Calu3 (cell line): ENCODE data around the gene EDNRB. TPM values are rescaled to one million over a fixed set of nuclear protein-coding genes. Genes with fewer than 3 reads are reported as not detected.

Source experiments
- BruUV-seq: library from RNA; stranded (reverse); fragments of 400-500 nt; replicated peaks from 2 replicates; lab custom pipeline; 2021; lab: Mats Ljungman, UMichigan
- CTCF ChIA-PET: fragments of 300-600 bp; sonication (Branson Sonifier 250); formaldehyde crosslinking; loops from one replicate; lab custom pipeline; 2022; ENCODE audit warnings: antibody characterized with exemption; lab: Charles Lee
- DNase-seq: peaks from one replicate; pipeline ENCODE4 v3.0.0; 2022
- H3K27ac Mint-ChIP-seq: one replicate; pipeline ENCODE4 v1.8.0; 2022; ENCODE audit warnings: mixed read lengths; ENCODE audit not compliant: unreplicated experiment
- H3K27me3 Mint-ChIP-seq: one replicate; pipeline ENCODE4 v1.8.0; 2022; ENCODE audit warnings: mixed read lengths; ENCODE audit not compliant: unreplicated experiment
- H3K36me3 Mint-ChIP-seq: one replicate; pipeline ENCODE4 v1.8.0; 2022; ENCODE audit warnings: mild to moderate bottlenecking, moderate library complexity, mixed read lengths; ENCODE audit not compliant: insufficient read depth, unreplicated experiment
- H3K4me1 Mint-ChIP-seq: one replicate; pipeline ENCODE4 v1.8.0; 2022; ENCODE audit warnings: mild to moderate bottlenecking, low read depth, mixed read lengths; ENCODE audit not compliant: unreplicated experiment
- H3K4me3 Mint-ChIP-seq: one replicate; pipeline ENCODE4 v1.8.0; 2022; ENCODE audit warnings: mild to moderate bottlenecking, low read depth, moderate library complexity, mixed read lengths; ENCODE audit not compliant: unreplicated experiment
- H3K9me3 Mint-ChIP-seq: one replicate; pipeline ENCODE4 v1.8.0; 2022; ENCODE audit warnings: low read depth, mixed read lengths; ENCODE audit not compliant: unreplicated experiment
- CTCF ChIP-seq: fragments of 200-600 bp; IDR thresholded peaks from one replicate; pipeline ENCODE4 v1.8.0; 2022; ENCODE audit warnings: antibody characterized with exemption; ENCODE audit not compliant: unreplicated experiment
- intact Hi-C: fragments of 100-400 bp; cut with micrococcal nuclease; formaldehyde crosslinking; loops from one replicate; pipeline ENCODE4 v1.10.0; 2022; ENCODE audit not compliant: unreplicated experiment
- total RNA-seq: library from RNA; stranded (reverse); gene quantifications from 2 replicates; pipeline ENCODE4 v1.2.3, GENCODE V29; 2022

Gene EDNRB
- total RNA-seq, 1 experiment from 2014 or later, result not detected

- H3K4me3 Mint-ChIP-seq, result no peak overlapping the region
- DNase-seq, result no peak
- H3K27me3 Mint-ChIP-seq, result no peaks in the 10 kb centered on the region
- H3K4me1 Mint-ChIP-seq, result no peaks in the 10 kb centered on the region
- H3K9me3 Mint-ChIP-seq, result no peaks in the 10 kb centered on the region
- H3K36me3 Mint-ChIP-seq, result no peaks in the 10 kb centered on the region
- no peak for TF ChIP-seq CTCF
- intact Hi-C loops, result no loop called here
- CTCF ChIA-PET, result no interaction called here
- no TSS peak for BruUV-seq
- no peak overlapping the region for H3K27ac Mint-ChIP-seq
These were observed 35.3 kb downstream of the EDNRB start for GRCh38 chr13:77883328-77883727.

- BruUV-seq, result no TSS peak
- no peaks in the 10 kb centered on the region for H3K4me1 Mint-ChIP-seq
- H3K9me3 Mint-ChIP-seq, result no peaks in the 10 kb centered on the region
- H3K4me3 Mint-ChIP-seq, result no peak overlapping the region
- H3K27ac Mint-ChIP-seq, result no peak overlapping the region
- intact Hi-C loops, result no loop called here
- no peaks in the 10 kb centered on the region for H3K27me3 Mint-ChIP-seq
- DNase-seq, result no peak
- TF ChIP-seq CTCF, result no peak
- no peaks in the 10 kb centered on the region for H3K36me3 Mint-ChIP-seq
- CTCF ChIA-PET, result no interaction called here
These were observed 40.4 kb downstream of the EDNRB start for GRCh38 chr13:77878190-77878589.

- BruUV-seq, result no TSS peak
- CTCF ChIA-PET, result no interaction called here
- Mint-ChIP-seq H3K4me3 (no peak overlapping the region), H3K27me3 (no peaks in the 10 kb centered on the region), H3K27ac (no peak overlapping the region), H3K4me1 (no peaks in the 10 kb centered on the region), H3K9me3 (no peaks in the 10 kb centered on the region), H3K36me3 (no peaks in the 10 kb centered on the region)
- no peak for DNase-seq
- intact Hi-C loops, result no loop called here
- TF ChIP-seq CTCF, result no peak
These were observed 42.5 kb downstream of the EDNRB start for GRCh38 chr13:77876176-77876575.

- no peaks in the 10 kb centered on the region for H3K36me3 Mint-ChIP-seq
- no peak for DNase-seq
- H3K4me1 Mint-ChIP-seq, result no peaks in the 10 kb centered on the region
- H3K9me3 Mint-ChIP-seq, result no peaks in the 10 kb centered on the region
- TF ChIP-seq CTCF, result no peak
- CTCF ChIA-PET, result no interaction called here
- no peaks in the 10 kb centered on the region for H3K27me3 Mint-ChIP-seq
- intact Hi-C loops, result no loop called here
- BruUV-seq, result no TSS peak
- no peak overlapping the region for H3K4me3 Mint-ChIP-seq
- H3K27ac Mint-ChIP-seq, result no peak overlapping the region
These were observed 44.2 kb downstream of the EDNRB start for GRCh38 chr13:77874406-77874805.
